ENCODE data around the gene GPR37L1.
"Not testable (repeated sequence)": the region's sequence is repeated elsewhere in the genome, so short reads cannot be mapped to it uniquely, and the experiment has no call there.

Gene GPR37L1

GRCh38 chr1:202134645-202135172, 12.0 kb downstream of the GPR37L1 start:
- no peak for DNase-seq (ENCODE audit: low spot score)

- peak; percentile 53 for DNase-seq (ENCODE audit: low spot score)
These were observed 12.6 kb downstream of the GPR37L1 start for GRCh38 chr1:202135221-202135721.

- no peak for DNase-seq (ENCODE audit: low spot score)
These were observed 18.1 kb downstream of the GPR37L1 start for GRCh38 chr1:202140833-202141232.

- not testable (repeated sequence) for DNase-seq (ENCODE audit: low spot score)
These were observed 18.8 kb downstream of the GPR37L1 start for GRCh38 chr1:202141468-202141867.

GRCh38 chr1:202143011-202143767, 20.5 kb downstream of the GPR37L1 start:
- DNase-seq (ENCODE audit: low spot score) = peak; percentile 11

- no peak for DNase-seq (ENCODE audit: low spot score)
These were observed 21.2 kb downstream of the GPR37L1 start for GRCh38 chr1:202143768-202144401.

- peak; percentile 27 for DNase-seq (ENCODE audit: low spot score)
These were observed 21.8 kb downstream of the GPR37L1 start, which contains the start of gene ARL8A for GRCh38 chr1:202144402-202145067. Gene ARL8A (minus strand): TSS chr1:202144737. CDS start chr1:202144572, 165 bp downstream.

- DNase-seq (ENCODE audit: low spot score) = no peak
These were observed 22.5 kb downstream of the GPR37L1 start for GRCh38 chr1:202145068-202145743.

- DNase-seq (ENCODE audit: low spot score) = not testable (repeated sequence)
These were observed 23.0 kb downstream of the GPR37L1 start for GRCh38 chr1:202145744-202146140.

GRCh38 chr1:202146279-202146678, 23.6 kb downstream of the GPR37L1 start:
- no peak for DNase-seq (ENCODE audit: low spot score)

GRCh38 chr1:202146993-202147392, 24.3 kb downstream of the GPR37L1 start:
- DNase-seq (ENCODE audit: low spot score) = no peak

- DNase-seq (ENCODE audit: low spot score) = no peak
These were observed 25.7 kb downstream of the GPR37L1 start for GRCh38 chr1:202148391-202148790.

- no peak for DNase-seq (ENCODE audit: low spot score)
These were observed 26.8 kb downstream of the GPR37L1 start for GRCh38 chr1:202149566-202149965.

GRCh38 chr1:202150187-202150586, 27.5 kb downstream of the GPR37L1 start:
- DNase-seq (ENCODE audit: low spot score) = no peak

GRCh38 chr1:202150602-202151001, 27.9 kb downstream of the GPR37L1 start:
- DNase-seq (ENCODE audit: low spot score) = no peak

- DNase-seq (ENCODE audit: low spot score) = no peak
These were observed 28.3 kb downstream of the GPR37L1 start for GRCh38 chr1:202151045-202151444.

GRCh38 chr1:202152399-202152798, 29.7 kb downstream of the GPR37L1 start:
- no peak for DNase-seq (ENCODE audit: low spot score)

- no peak for DNase-seq (ENCODE audit: low spot score)
These were observed 30.6 kb downstream of the GPR37L1 start for GRCh38 chr1:202153284-202153683.

- DNase-seq (ENCODE audit: low spot score) = no peak
These were observed 31.5 kb downstream of the GPR37L1 start for GRCh38 chr1:202154148-202154765.

GRCh38 chr1:202154766-202155477, 32.2 kb downstream of the GPR37L1 start:
- peak; percentile 43 for DNase-seq (ENCODE audit: low spot score)
